Effector memory CD8-positive, alpha-beta T cell (primary cell): ENCODE measurements around the gene FMN1.

ENCODE experiments used
- ATAC-seq: fragments of 150-1000 bp; cut with Tn5 transposase; replicated peaks from 2 replicates; pipeline ENCODE4 v1.10.0; 2021; ENCODE audit warnings: mild to moderate bottlenecking, moderate library complexity
- DNase-seq, 3 experiments: peaks; one replicate each; pipeline ENCODE4 v3.0.0; 2021
- H3K27ac Mint-ChIP-seq, 2 donors: one replicate each; pipeline ENCODE4 v1.8.0; 2022; ENCODE audit warnings: mild to moderate bottlenecking in 2 of 2, mixed read lengths in 2 of 2, moderate library complexity in 2 of 2
- H3K27me3 Mint-ChIP-seq, 2 donors: one replicate each; pipeline ENCODE4 v1.8.0; 2022; ENCODE audit warnings: mixed read lengths in 2 of 2
- H3K36me3 Mint-ChIP-seq: one replicate; pipeline ENCODE4 v1.8.0; 2022; ENCODE audit warnings: mild to moderate bottlenecking, moderate library complexity, mixed read lengths; ENCODE audit not compliant: insufficient read depth
- H3K4me1 Mint-ChIP-seq, 2 donors: one replicate each; pipeline ENCODE4 v1.8.0; 2022; ENCODE audit warnings: low read depth in 2 of 2, mixed read lengths in 2 of 2
- H3K4me3 Mint-ChIP-seq, 2 donors: one replicate each; pipeline ENCODE4 v1.8.0; 2022; ENCODE audit warnings: mild to moderate bottlenecking in 2 of 2, mixed read lengths in 2 of 2, moderate library complexity in 2 of 2
- H3K9me3 Mint-ChIP-seq, 2 donors: one replicate each; pipeline ENCODE4 v1.8.0; 2022; ENCODE audit warnings: mixed read lengths in 2 of 2

The FMN1 gene

DNA sequence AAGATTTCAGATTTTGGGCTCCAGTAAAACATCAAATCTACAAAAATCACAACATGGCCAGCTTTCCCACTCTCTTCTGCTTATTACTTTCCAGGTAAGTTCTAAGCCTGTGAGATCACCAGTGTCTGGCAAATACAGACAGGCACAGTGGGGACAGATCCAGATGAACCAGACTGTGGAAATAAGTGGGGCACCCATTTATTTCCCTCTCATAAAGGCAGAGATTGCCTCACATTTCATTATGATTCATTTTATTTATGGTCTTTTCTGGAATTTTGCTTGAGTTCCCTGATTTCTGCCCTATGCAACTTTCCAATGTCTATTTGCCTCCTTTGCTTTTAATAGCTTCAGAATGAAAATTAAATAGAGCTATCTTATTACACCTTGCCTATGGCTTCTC is 409.9 kb downstream of the FMN1 start:
- H3K9me3 Mint-ChIP-seq = no peaks in the 10 kb centered on the region
- H3K4me3 Mint-ChIP-seq = no peak overlapping the region
- no peaks in the 10 kb centered on the region for H3K27me3 Mint-ChIP-seq
- DNase-seq = no peak
- H3K36me3 Mint-ChIP-seq = peaks cover 2% of the 10 kb centered on the region
- no peak overlapping the region for H3K27ac Mint-ChIP-seq
- H3K4me1 Mint-ChIP-seq = no peaks in the 10 kb centered on the region
- no peak for ATAC-seq

DNA sequence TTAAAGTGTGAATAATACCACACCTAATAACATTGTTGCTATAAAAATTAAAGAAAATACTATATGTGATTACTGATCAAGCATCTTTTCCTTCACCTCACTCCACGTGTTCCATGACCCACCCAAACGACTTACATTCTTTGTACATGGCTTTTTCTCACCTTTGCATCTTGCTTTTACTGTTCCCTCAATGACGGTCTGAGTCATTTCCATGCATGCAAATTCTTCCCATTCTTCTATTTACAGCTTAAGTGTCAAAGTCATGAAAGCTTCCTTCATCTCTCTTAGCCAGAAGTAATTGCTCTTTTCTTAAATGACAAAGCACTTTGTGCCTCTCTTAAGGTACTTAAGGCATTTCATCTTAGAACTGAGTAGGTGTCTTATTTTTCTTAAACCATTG is 412.7 kb downstream of the FMN1 start:
- ATAC-seq = no peak
- no peaks in the 10 kb centered on the region for H3K9me3 Mint-ChIP-seq
- no peaks in the 10 kb centered on the region for H3K36me3 Mint-ChIP-seq

DNA sequence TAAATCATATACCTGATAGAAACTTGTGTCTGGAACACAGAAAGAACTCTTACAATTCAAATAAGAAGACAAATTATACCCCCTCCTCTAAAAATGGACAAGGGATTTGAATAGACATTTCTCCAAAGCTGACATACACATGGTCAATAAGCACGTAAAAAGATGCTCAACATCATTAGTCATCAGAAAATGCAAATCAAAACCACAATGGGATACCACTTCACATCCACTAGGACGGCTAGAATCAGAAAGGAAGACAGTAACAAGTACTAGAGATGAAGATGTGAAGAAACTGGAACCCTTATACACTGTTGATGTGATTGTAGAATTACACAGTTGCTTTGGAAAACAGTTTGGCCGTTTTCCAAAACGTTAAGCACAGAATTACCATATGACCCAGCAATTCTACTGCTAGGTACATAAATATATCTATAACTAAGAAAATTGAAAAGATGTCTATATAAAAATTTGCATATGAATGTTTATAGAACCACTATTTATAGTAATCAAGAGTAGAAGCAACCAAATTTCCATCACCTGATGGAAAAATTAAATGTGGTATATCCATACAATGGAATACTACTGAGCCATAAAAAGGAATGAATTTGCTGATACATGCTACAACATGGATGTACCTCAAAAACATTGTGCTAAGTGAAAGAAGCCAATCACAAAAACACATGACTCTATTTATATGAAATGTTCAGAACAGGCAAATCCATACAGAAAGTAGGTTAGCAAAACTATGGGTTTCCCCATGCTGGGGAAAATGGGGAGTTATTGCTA is 415.9 kb downstream of the FMN1 start:
- Mint-ChIP-seq H3K4me1 (no peaks in the 10 kb centered on the region), H3K27ac (no peak overlapping the region), H3K36me3 (no peaks in the 10 kb centered on the region), H3K9me3 (no peaks in the 10 kb centered on the region), H3K4me3 (no peak overlapping the region), H3K27me3 (peaks cover 0 to 17% of the 10 kb centered on the region in 2 donors)
- ATAC-seq = no peak
- DNase-seq = no peak

More for the DNA sequence above, 412.7 kb downstream of the FMN1 start:
- DNase-seq = no peak
- no peaks in the 10 kb centered on the region for H3K27me3 Mint-ChIP-seq
- no peak overlapping the region for H3K4me3 Mint-ChIP-seq
- no peaks in the 10 kb centered on the region for H3K4me1 Mint-ChIP-seq
- H3K27ac Mint-ChIP-seq = no peak overlapping the region

DNA sequence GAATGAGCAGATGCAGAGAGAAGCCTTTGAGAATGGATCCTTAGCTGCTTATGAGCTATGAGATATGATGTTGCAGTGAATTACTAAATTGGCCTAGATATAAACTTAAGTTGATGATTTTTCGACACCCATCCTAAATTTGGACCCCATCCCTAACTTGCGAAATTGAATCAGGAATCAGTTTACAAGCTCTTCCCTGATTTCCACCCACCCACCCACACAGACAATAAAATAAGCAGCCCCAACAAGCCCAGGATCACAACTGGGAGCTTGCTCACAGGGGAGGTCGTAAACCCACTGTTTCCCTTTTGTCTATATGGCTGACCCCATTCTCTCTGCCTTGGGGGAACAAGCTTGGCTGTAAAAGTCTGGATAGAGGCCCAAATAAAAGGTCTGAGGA is 419.4 kb downstream of the FMN1 start:
- ATAC-seq = no peak
- no peaks in the 10 kb centered on the region for H3K36me3 Mint-ChIP-seq
- H3K9me3 Mint-ChIP-seq = no peaks in the 10 kb centered on the region
- no peak for DNase-seq
- no peak overlapping the region for H3K27ac Mint-ChIP-seq
- no peaks in the 10 kb centered on the region for H3K4me1 Mint-ChIP-seq
- no peak overlapping the region for H3K4me3 Mint-ChIP-seq
- H3K27me3 Mint-ChIP-seq = peaks cover 0 to 38% of the 10 kb centered on the region in 2 donors

DNA sequence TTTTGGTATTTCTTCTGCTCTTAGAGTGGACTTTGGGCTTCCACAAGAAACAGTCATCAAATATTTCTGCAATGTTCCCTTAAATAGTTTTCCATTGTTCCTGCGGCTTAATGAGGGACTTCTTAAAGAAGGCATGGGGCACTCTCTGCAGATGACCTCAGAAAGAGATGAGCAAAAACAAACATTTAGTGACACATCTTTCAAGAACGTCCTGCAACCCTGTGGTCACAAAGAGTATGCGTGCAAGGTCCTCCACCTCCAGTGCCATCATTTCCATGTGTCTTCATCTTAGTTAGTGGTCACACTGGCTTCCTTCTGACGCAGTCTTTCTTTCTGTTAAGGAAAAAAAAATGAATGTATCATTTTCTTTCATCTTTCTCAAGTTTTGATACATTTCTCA is 420.5 kb downstream of the FMN1 start:
- H3K4me1 Mint-ChIP-seq = no peaks in the 10 kb centered on the region

DNA sequence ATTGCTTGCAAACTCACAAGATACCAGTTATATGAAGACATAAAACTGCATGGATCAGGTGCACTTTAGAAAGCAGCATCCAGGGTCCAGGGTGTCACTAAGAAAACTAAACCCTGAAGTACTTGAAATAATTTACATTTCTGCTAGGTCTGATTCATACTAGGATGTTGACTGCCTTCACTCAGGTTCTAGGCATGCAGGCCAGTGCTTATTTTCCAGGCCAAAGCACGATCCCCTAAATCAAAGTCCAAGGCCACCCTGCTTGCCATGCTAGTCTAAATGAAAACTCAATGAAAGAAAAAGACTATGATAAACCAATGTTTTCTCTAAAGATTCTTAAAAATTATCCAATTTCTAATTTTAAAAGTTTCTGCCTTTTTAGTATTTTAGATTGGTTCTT is 427.3 kb downstream of the FMN1 start:
- Mint-ChIP-seq H3K4me3 (no peak overlapping the region), H3K9me3 (no peaks in the 10 kb centered on the region), H3K4me1 (no peaks in the 10 kb centered on the region), H3K27ac (no peak overlapping the region), H3K27me3 (peaks cover 5 to 21% of the 10 kb centered on the region in 2 donors), H3K36me3 (no peaks in the 10 kb centered on the region)
- ATAC-seq (no peak), DNase-seq (no peak)

More for the DNA sequence above, 420.5 kb downstream of the FMN1 start:
- DNase-seq (no peak), ATAC-seq (no peak)
- Mint-ChIP-seq H3K27ac (no peak overlapping the region), H3K36me3 (no peaks in the 10 kb centered on the region), H3K27me3 (peaks cover 0 to 38% of the 10 kb centered on the region in 2 donors), H3K9me3 (no peaks in the 10 kb centered on the region), H3K4me3 (no peak overlapping the region)

DNA sequence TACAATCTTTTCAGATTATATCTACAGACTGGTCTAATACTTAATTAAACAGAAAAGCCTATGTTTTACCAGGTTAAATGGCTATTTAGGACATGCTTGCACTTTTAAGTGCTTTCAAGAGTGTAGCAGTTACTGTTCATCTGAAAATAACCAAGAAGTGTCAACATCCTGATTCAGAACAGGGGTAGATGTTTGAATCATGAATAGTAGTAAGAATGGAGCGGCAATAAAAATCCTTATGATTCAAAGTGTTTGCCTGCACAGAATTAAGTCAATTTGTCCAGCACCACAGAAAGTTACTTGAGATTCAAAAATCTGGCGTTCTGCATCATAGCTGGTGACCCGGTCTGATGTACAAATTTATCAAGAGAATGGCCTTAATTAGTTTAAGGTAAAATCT is 428.4 kb downstream of the FMN1 start:
- DNase-seq (no peak), ATAC-seq (no peak)
- peaks cover 9 to 25% of the 10 kb centered on the region in 2 donors for H3K27me3 Mint-ChIP-seq
- H3K27ac Mint-ChIP-seq = no peak overlapping the region
- no peak overlapping the region for H3K4me3 Mint-ChIP-seq
- H3K9me3 Mint-ChIP-seq = no peaks in the 10 kb centered on the region
- H3K36me3 Mint-ChIP-seq = no peaks in the 10 kb centered on the region
- no peaks in the 10 kb centered on the region for H3K4me1 Mint-ChIP-seq

DNA sequence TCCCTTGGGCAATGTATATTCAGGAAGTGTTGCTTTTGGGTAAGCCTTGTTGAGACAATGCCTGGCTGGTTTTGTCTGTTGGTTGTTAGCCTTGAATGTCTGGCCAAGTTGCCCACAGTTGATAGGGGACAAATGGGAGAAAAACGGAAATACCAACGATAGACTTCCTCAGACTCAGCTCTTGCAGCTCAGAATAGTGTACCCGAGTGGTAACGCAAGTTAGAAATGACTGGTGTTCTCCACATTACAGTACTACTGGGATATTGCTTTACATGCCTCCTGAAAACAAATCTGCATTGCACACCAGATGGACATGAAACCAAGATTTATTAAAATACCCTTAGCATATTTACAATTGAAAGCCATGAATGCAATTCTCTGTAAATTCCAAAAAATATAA is 429.3 kb downstream of the FMN1 start:
- ATAC-seq (no peak), DNase-seq (no peak)
- no peaks in the 10 kb centered on the region for H3K36me3 Mint-ChIP-seq
- H3K4me1 Mint-ChIP-seq = no peaks in the 10 kb centered on the region
- H3K27me3 Mint-ChIP-seq = peaks cover 17 to 32% of the 10 kb centered on the region in 2 donors
- H3K9me3 Mint-ChIP-seq = no peaks in the 10 kb centered on the region
- no peak overlapping the region for H3K4me3 Mint-ChIP-seq
- no peak overlapping the region for H3K27ac Mint-ChIP-seq

DNA sequence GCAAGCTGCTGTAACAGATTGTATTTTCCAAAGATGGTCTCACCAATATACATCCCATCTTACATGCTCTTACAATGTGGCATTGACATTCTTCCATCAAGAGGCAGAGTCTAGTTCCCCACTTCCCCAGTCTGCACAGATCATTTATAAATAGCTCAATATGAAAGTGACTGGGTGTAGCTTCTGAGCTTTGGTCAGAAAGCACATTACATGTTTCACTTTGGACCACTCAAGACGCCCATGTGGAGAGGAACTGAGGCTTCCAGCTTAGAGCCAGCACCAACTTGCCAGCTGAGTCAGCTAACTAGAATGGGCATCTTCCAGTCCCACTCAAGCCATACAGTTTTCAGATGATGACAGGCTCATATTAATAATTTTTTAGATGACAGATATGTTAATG is 431.2 kb downstream of the FMN1 start:
- Mint-ChIP-seq H3K4me3 (no peak overlapping the region), H3K9me3 (no peaks in the 10 kb centered on the region), H3K36me3 (no peaks in the 10 kb centered on the region), H3K27me3 (peaks cover 24 to 32% of the 10 kb centered on the region in 2 donors), H3K27ac (no peak overlapping the region), H3K4me1 (no peaks in the 10 kb centered on the region)
- DNase-seq = no peak
- ATAC-seq = no peak

DNA sequence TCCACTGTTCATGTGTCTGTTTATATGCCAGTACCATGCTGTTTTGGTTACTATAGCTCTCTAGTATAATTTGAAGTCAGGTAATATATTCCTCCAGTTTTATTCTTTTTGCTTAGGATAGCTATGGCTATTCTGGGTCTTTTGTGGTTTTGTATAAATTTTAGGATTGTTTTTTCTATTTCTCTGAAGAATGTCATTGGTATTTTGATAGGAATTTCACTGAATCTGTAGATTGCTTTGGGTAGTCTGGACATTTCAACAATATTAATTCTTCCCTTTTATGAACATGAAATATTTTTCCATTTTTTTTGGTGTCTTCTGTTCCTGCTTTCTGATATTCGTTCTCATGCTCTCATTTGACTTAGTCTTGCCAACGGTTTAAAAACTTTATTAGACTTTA is 437.1 kb downstream of the FMN1 start:
- no peak overlapping the region for H3K4me3 Mint-ChIP-seq
- DNase-seq (no peak), ATAC-seq (no peak)
- peaks cover 39 to 57% of the 10 kb centered on the region in 2 donors for H3K27me3 Mint-ChIP-seq
- no peaks in the 10 kb centered on the region for H3K4me1 Mint-ChIP-seq
- peaks cover 0 to 1% of the 10 kb centered on the region in 2 donors for H3K9me3 Mint-ChIP-seq
- no peaks in the 10 kb centered on the region for H3K36me3 Mint-ChIP-seq
- no peak overlapping the region for H3K27ac Mint-ChIP-seq

DNA sequence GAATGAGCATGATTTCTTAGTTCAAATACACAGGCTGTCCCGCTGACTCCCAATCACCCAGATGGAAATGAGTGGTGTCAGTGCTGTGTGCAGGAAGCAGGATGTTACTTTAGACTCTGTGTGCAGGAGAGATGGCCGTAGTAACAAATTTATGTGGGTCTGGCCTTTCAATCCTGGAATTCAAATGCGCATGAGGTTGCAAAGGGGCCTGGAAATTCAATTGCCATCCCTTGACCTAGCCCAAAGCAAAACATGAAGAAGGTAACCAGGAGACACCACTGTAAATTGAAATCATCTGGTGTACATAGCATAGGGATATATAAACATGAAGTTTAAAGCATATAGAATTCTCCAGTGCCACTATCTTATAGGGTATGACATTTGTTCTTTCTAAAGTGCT is 443.5 kb downstream of the FMN1 start:
- Mint-ChIP-seq H3K4me3 (no peak overlapping the region), H3K27ac (no peak overlapping the region), H3K36me3 (no peaks in the 10 kb centered on the region), H3K27me3 (peaks cover 15 to 31% of the 10 kb centered on the region in 2 donors), H3K4me1 (no peaks in the 10 kb centered on the region), H3K9me3 (peaks cover 0 to 1% of the 10 kb centered on the region in 2 donors)
- ATAC-seq (no peak), DNase-seq (no peak)

DNA sequence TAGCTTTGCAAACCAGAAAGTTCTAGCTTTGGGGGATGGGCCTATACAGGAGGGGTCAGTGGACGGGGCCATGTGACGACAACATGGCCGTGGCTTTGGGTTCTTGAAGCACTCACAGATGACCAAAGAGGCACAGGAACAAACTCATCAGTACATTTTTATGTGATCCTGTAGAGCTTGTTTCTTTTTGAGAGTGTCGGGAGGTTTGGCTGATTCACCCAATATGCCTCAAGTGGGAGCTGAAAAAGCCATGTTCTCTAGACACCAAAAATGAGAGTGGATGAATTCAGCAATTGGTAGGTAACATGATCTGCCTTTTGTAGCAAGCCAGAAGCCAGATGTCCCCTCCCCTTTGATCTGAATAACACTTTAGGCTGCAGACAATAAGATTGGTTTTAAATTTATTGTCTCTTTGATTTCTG is 446.6 kb downstream of the FMN1 start:
- Mint-ChIP-seq H3K9me3 (no peaks in the 10 kb centered on the region), H3K36me3 (no peaks in the 10 kb centered on the region), H3K27ac (no peak overlapping the region), H3K4me3 (no peak overlapping the region), H3K4me1 (no peaks in the 10 kb centered on the region), H3K27me3 (peaks cover 7 to 30% of the 10 kb centered on the region in 2 donors)
- ATAC-seq = no peak
- no peak for DNase-seq

DNA sequence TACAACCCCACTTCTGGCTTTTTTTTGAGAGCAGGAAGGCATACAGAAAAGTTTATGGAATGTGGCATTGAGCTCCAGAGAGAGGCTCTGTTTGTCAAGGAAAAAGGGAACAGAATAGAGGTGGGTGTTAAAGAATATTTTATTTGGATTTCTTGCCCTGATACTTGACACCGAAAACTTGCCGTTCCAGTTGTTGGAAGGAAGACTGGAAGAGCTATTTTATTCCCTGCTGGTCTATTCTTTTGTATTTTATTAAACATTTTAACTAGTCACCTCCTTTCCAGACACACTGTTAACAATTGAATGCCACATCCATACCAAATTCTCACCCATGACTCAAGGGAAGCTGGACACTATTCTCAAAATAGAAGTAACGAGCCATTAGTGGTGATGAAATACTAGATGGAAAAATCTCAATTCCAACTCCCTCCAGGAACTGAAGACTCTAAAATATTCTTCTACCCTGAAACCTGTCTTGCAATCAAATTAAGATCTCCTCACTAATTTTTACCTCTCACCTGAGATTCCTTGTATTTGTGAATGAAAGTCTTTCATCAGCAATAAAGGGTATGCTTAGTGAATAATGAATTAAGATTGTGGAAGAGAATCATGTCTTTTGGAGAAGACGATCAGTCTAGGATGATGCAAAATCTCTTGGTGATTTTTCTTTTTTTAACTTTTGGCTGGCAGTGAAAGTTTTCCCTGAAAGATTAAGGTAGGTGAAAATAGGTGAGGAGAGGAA is 448.2 kb downstream of the FMN1 start:
- Mint-ChIP-seq H3K36me3 (no peaks in the 10 kb centered on the region), H3K4me3 (no peak overlapping the region), H3K27ac (no peak overlapping the region), H3K27me3 (peaks cover 7 to 29% of the 10 kb centered on the region in 2 donors), H3K4me1 (no peaks in the 10 kb centered on the region), H3K9me3 (no peaks in the 10 kb centered on the region)
- ATAC-seq = no peak
- DNase-seq = no peak
